ENCODE data around the gene COL15A1. TPM values are rescaled to one million over a fixed set of nuclear protein-coding genes. Genes with fewer than 3 reads are reported as not detected.

Gene COL15A1
- polyA plus RNA-seq, 1 donor (not counting 4 experiments of a cell fraction or from before 2014, with no cell fraction given) = not detected

- Histone ChIP-seq H3K27ac (ENCODE audit: control insufficient read depth, insufficient read depth, low read length) (no peak overlapping the region), H2AFZ (ENCODE audit: control insufficient read depth, low read length) (no peak overlapping the region), H3K9me1 (ENCODE audit: control insufficient read depth, extremely low read depth, insufficient read depth, low read length) (no peaks in the 10 kb centered on the region), H3K36me3 (ENCODE audit: control insufficient read depth in 2 of 2, extremely low read depth in 1 of 2, insufficient read depth in 2 of 2, low read length in 2 of 2) (no peaks in the 10 kb centered on the region), H3K4me1 (ENCODE audit: control insufficient read depth, extremely low read depth, insufficient read depth, low read length) (no peaks in the 10 kb centered on the region), H3K27me3 (ENCODE audit: control insufficient read depth, extremely low read depth, insufficient read depth, low read length) (peaks cover 4% of the 10 kb centered on the region), H3K79me2 (ENCODE audit: control insufficient read depth, insufficient read depth, low read length) (no peaks in the 10 kb centered on the region), H3K4me2 (ENCODE audit: control insufficient read depth, extremely low read depth, insufficient read depth, low read depth, low read length) (no peak overlapping the region), H4K20me1 (ENCODE audit: control insufficient read depth, extremely low read depth, insufficient read depth, low read length) (no peaks in the 10 kb centered on the region), H3K4me3 (ENCODE audit: control insufficient read depth in 2 of 3, extremely low read depth in 1 of 3, insufficient read depth in 2 of 3, low read depth in 1 of 3, low read length in 3 of 3) (no peak overlapping the region), H3K9ac (ENCODE audit: control insufficient read depth, extremely low read depth, insufficient read depth, low read length) (no peak overlapping the region), H3K9me3 (ENCODE audit: control insufficient read depth, low read depth, low read length) (no peaks in the 10 kb centered on the region)
- TF ChIP-seq EZH2 (IDR thresholded peaks at IDR 0.05; ENCODE audit: low read length) = no peak
- TF ChIP-seq CTCF (optimal IDR thresholded peaks at IDR 0.05 in 1 of 3, IDR thresholded peaks at IDR 0.05 in 1 of 3, conservative IDR thresholded peaks at IDR 0.05 in 1 of 3; ENCODE audit: extremely low read depth in 1 of 3, insufficient read depth in 2 of 3, low read length in 3 of 3) = no peak
- dilution Hi-C loops (cut with MboI; ENCODE audit: extremely low pct_ligation_motif_present, low sequenced_read_pairs) = no loop called here
- no peak for FAIRE-seq
- DNase-seq (ENCODE audit: low read depth, low spot score) = no peak
Observed at GRCh38 chr9:99034149-99034548, 90.4 kb downstream of the COL15A1 start.

GRCh38 chr9:99035313-99035712 is 91.6 kb downstream of the COL15A1 start:
- H3K36me3 ChIP-seq (ENCODE audit: control insufficient read depth in 2 of 2, extremely low read depth in 1 of 2, insufficient read depth in 2 of 2, low read length in 2 of 2) = no peaks in the 10 kb centered on the region
- no peaks in the 10 kb centered on the region for H3K9me3 ChIP-seq (ENCODE audit: control insufficient read depth, low read depth, low read length)
- no peak overlapping the region for H3K4me2 ChIP-seq (ENCODE audit: control insufficient read depth, extremely low read depth, insufficient read depth, low read depth, low read length)
- H3K27me3 ChIP-seq (ENCODE audit: control insufficient read depth, extremely low read depth, insufficient read depth, low read length) = peaks cover 4% of the 10 kb centered on the region
- no peaks in the 10 kb centered on the region for H3K9me1 ChIP-seq (ENCODE audit: control insufficient read depth, extremely low read depth, insufficient read depth, low read length)
- peaks cover 10% of the 10 kb centered on the region for H3K4me1 ChIP-seq (ENCODE audit: control insufficient read depth, extremely low read depth, insufficient read depth, low read length)
- no peak overlapping the region for H3K4me3 ChIP-seq (ENCODE audit: control insufficient read depth in 2 of 3, extremely low read depth in 1 of 3, insufficient read depth in 2 of 3, low read depth in 1 of 3, low read length in 3 of 3)
- no peak for DNase-seq (ENCODE audit: low read depth, low spot score)
- H3K27ac ChIP-seq (ENCODE audit: control insufficient read depth, insufficient read depth, low read length) = no peak overlapping the region
- no peak overlapping the region for H3K9ac ChIP-seq (ENCODE audit: control insufficient read depth, extremely low read depth, insufficient read depth, low read length)
- TF ChIP-seq EZH2 (IDR thresholded peaks at IDR 0.05; ENCODE audit: low read length) = no peak
- no peak for TF ChIP-seq CTCF (optimal IDR thresholded peaks at IDR 0.05 in 1 of 3, IDR thresholded peaks at IDR 0.05 in 1 of 3, conservative IDR thresholded peaks at IDR 0.05 in 1 of 3; ENCODE audit: extremely low read depth in 1 of 3, insufficient read depth in 2 of 3, low read length in 3 of 3)
- no peak overlapping the region for H2AFZ ChIP-seq (ENCODE audit: control insufficient read depth, low read length)
- H3K79me2 ChIP-seq (ENCODE audit: control insufficient read depth, insufficient read depth, low read length) = no peaks in the 10 kb centered on the region
- dilution Hi-C loops (cut with MboI; ENCODE audit: extremely low pct_ligation_motif_present, low sequenced_read_pairs) = no loop called here
- no peak for FAIRE-seq
- H4K20me1 ChIP-seq (ENCODE audit: control insufficient read depth, extremely low read depth, insufficient read depth, low read length) = no peaks in the 10 kb centered on the region
